H9 (cell line): ENCODE measurements around the gene TSPAN9. TPM values are rescaled to one million over a fixed set of nuclear protein-coding genes. Genes with fewer than 3 reads are reported as not detected.

ENCODE experiments used
- DNase-seq: peaks from one replicate; pipeline ENCODE4 v3.0.0-alpha.2; 2017
- H2AFZ ChIP-seq: one replicate; pipeline ENCODE4 v1.6.1; 2013; ENCODE audit warnings: mild to moderate bottlenecking, low read length, control low read depth, moderate library complexity
- H2AK5ac ChIP-seq: 2 replicates; pipeline ENCODE4 v1.6.1; 2013; ENCODE audit warnings: low read length, control low read depth, mixed read lengths; ENCODE audit not compliant: insufficient read length
- H2BK120ac ChIP-seq: one replicate; pipeline ENCODE4 v1.6.1; 2013; ENCODE audit warnings: low read depth, mild to moderate bottlenecking, low read length, control low read depth, inconsistent platforms; ENCODE audit not compliant: poor library complexity, severe bottlenecking
- H2BK12ac ChIP-seq: 2 replicates; pipeline ENCODE4 v1.6.1; 2013; ENCODE audit warnings: low read length, control low read depth, mixed read lengths, low read depth; ENCODE audit not compliant: insufficient read length
- H2BK15ac ChIP-seq: 2 replicates; pipeline ENCODE4 v1.6.1; 2013; ENCODE audit warnings: low read depth, low read length, control low read depth
- H2BK20ac ChIP-seq: one replicate; pipeline ENCODE4 v1.6.1; 2013; ENCODE audit warnings: low read depth, mild to moderate bottlenecking, low read length, control low read depth, inconsistent platforms; ENCODE audit not compliant: poor library complexity, severe bottlenecking
- H2BK5ac ChIP-seq: 2 replicates; pipeline ENCODE4 v1.6.1; 2013; ENCODE audit warnings: low read length, control low read depth, mixed read lengths; ENCODE audit not compliant: insufficient read length
- H3K14ac ChIP-seq: 2 replicates; pipeline ENCODE4 v1.6.1; 2013; ENCODE audit warnings: low read length, control low read depth; ENCODE audit not compliant: insufficient read depth
- H3K18ac ChIP-seq: 2 replicates; pipeline ENCODE4 v1.6.1; 2013; ENCODE audit warnings: low read depth, mild to moderate bottlenecking, mixed read lengths, low read length, control low read depth; ENCODE audit not compliant: insufficient read length
- H3K23ac ChIP-seq: 2 replicates; pipeline ENCODE4 v1.6.1; 2013; ENCODE audit warnings: low read length, control low read depth, mixed read lengths, low read depth; ENCODE audit not compliant: insufficient read length
- H3K23me2 ChIP-seq: 2 replicates; pipeline ENCODE4 v1.6.1; 2013; ENCODE audit warnings: low read depth, mild to moderate bottlenecking, mixed read lengths, low read length, control low read depth; ENCODE audit not compliant: insufficient read length, poor library complexity, severe bottlenecking
- H3K27ac ChIP-seq: 2 replicates; pipeline ENCODE4 v1.5.1; 2013; ENCODE audit warnings: low read length, control low read depth, mixed read lengths, low read depth; ENCODE audit not compliant: insufficient read length
- H3K27me3 ChIP-seq: 2 replicates; pipeline ENCODE4 v1.6.1; 2013; ENCODE audit warnings: low read length, control low read depth, inconsistent platforms; ENCODE audit not compliant: insufficient read depth
- H3K4ac ChIP-seq: 2 replicates; pipeline ENCODE4 v1.6.1; 2013; ENCODE audit warnings: low read depth, mild to moderate bottlenecking, control low read depth, inconsistent platforms, low read length, moderate library complexity
- H3K4me1 ChIP-seq: 2 replicates; pipeline ENCODE4 v1.6.1; 2013; ENCODE audit warnings: low read length, control low read depth, inconsistent platforms; ENCODE audit not compliant: insufficient read depth
- H3K4me2 ChIP-seq: 2 replicates; pipeline ENCODE4 v1.6.1; 2013; ENCODE audit warnings: low read length, control low read depth, mixed read lengths; ENCODE audit not compliant: insufficient read length, insufficient read depth
- H3K56ac ChIP-seq: 2 replicates; pipeline ENCODE4 v1.6.1; 2013; ENCODE audit warnings: low read depth, mild to moderate bottlenecking, mixed read lengths, low read length, control low read depth; ENCODE audit not compliant: insufficient read length
- H3K79me1 ChIP-seq: 2 replicates; pipeline ENCODE4 v1.6.1; 2013; ENCODE audit warnings: low read depth, mild to moderate bottlenecking, moderate library complexity, low read length, control low read depth, inconsistent platforms; ENCODE audit not compliant: insufficient read depth, poor library complexity, severe bottlenecking
- H3K79me2 ChIP-seq: 2 replicates; pipeline ENCODE4 v1.6.1; 2013; ENCODE audit warnings: low read length, control low read depth, inconsistent platforms; ENCODE audit not compliant: insufficient read depth
- H3K9ac ChIP-seq: 2 replicates; pipeline ENCODE4 v1.6.1; 2013; ENCODE audit warnings: low read length, control low read depth, mixed read lengths; ENCODE audit not compliant: insufficient read length; ENCODE audit errors: extremely low read depth
- H3K9me3 ChIP-seq: one replicate; pipeline ENCODE4 v1.6.1; 2013; ENCODE audit warnings: low read depth, low read length, inconsistent platforms; ENCODE audit not compliant: control insufficient read depth
- H3T11ph ChIP-seq: one replicate; pipeline ENCODE4 v1.6.1; 2013; ENCODE audit warnings: mild to moderate bottlenecking, low read length, control low read depth, inconsistent platforms
- H4K20me1 ChIP-seq: one replicate; pipeline ENCODE4 v1.6.1; 2013; ENCODE audit not compliant: control insufficient read depth, insufficient read length, insufficient read depth
- H4K5ac ChIP-seq: 2 replicates; pipeline ENCODE4 v1.6.1; 2013; ENCODE audit warnings: low read depth, mild to moderate bottlenecking, mixed read lengths, low read length, control low read depth; ENCODE audit not compliant: insufficient read length
- H4K8ac ChIP-seq: replicated peaks from 2 replicates; pipeline ENCODE4 v1.6.1; 2013; ENCODE audit warnings: low read length, control low read depth, mixed read lengths, low read depth; ENCODE audit not compliant: insufficient read length
- H4K91ac ChIP-seq: 2 replicates; pipeline ENCODE4 v1.6.1; 2013; ENCODE audit warnings: low read depth, mild to moderate bottlenecking, moderate library complexity, mixed read lengths, low read length, control low read depth; ENCODE audit not compliant: insufficient read length
- H3K27ac Mint-ChIP-seq, 3 experiments: 2 replicates in 2 of 3; 3 replicates in 1 of 3; pipeline ENCODE4 v1.8.0; 2020 to 2021; ENCODE audit warnings: mixed read lengths in 3 of 3, mild to moderate bottlenecking in 1 of 3, moderate library complexity in 1 of 3
- H3K27me3 Mint-ChIP-seq: 2 replicates; pipeline ENCODE4 v1.8.0; 2021; ENCODE audit warnings: low read depth, mild to moderate bottlenecking, moderate library complexity, mixed read lengths
- H3K36me3 Mint-ChIP-seq, 3 experiments: 2 replicates in 2 of 3; 3 replicates in 1 of 3; pipeline ENCODE4 v1.8.0; 2020 to 2021; ENCODE audit warnings: low read depth in 3 of 3, mixed read lengths in 3 of 3; ENCODE audit not compliant: insufficient read depth in 1 of 3
- H3K4me1 Mint-ChIP-seq, 2 experiments: 2 replicates each; pipeline ENCODE4 v1.8.0; 2020; ENCODE audit warnings: mixed read lengths in 2 of 2
- H3K4me3 Mint-ChIP-seq, 2 experiments: 2 replicates in 1 of 2; 3 replicates in 1 of 2; pipeline ENCODE4 v1.8.0; 2020 to 2021; ENCODE audit warnings: mild to moderate bottlenecking in 2 of 2, mixed read lengths in 2 of 2, moderate library complexity in 1 of 2
- H3K9me3 Mint-ChIP-seq, 2 experiments: 2 replicates in 1 of 2; 3 replicates in 1 of 2; pipeline ENCODE4 v1.8.0; 2020; ENCODE audit warnings: mild to moderate bottlenecking in 2 of 2, mixed read lengths in 2 of 2, moderate library complexity in 1 of 2
- CTCF ChIP-seq: fragments of 200-600 bp; sonication (generic); conservative IDR thresholded peaks from 3 replicates; pipeline ENCODE4 v1.8.0; 2021; ENCODE audit warnings: antibody characterized with exemption, mild to moderate bottlenecking
- WGBS: extraction: QIAGEN DNeasy Blood & Tissue Kit; methylation state at CpG from one replicate; pipeline ENCODE4 v1.1.7; 2013; ENCODE audit warnings: missing lambda C conversion rate, low lambda C conversion rate, mixed read lengths; ENCODE audit not compliant: insufficient read length; ENCODE audit errors: extremely low coverage; 5-methylcytosine and 5-hydroxymethylcytosine counted together
- total RNA-seq: library from RNA; stranded (reverse); gene quantifications from 2 replicates; pipeline ENCODE4 v1.2.1, GENCODE V29; 2021

TSPAN9 gene
- total RNA-seq, 1 experiment from 2014 or later: 19.0 TPM

DNA sequence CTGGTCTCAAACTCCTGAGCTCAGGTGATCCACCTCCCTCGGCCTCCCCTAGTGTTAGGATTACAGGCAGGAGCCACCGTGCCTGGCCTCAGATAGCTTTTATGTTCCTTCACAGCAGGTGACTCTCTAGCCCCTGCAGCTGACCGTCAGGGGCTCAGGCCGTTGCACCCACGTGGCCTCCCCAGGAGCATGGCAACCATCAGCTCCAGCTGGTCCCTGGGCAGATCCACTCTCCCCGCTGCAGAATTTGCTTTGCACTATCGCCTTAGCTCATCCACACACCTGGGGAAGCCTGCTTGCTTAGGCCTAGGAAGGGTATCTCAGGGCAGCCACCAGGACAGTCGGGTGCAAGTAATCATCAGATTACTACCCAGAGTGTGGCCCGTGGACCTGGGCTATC lies 62.6 kb downstream of the TSPAN9 start:
- Histone ChIP-seq H2BK15ac (no peak overlapping the region), H3K79me1 (no peaks in the 10 kb centered on the region), H3K27ac (no peak overlapping the region), H3K4me1 (no peaks in the 10 kb centered on the region), H3K23me2 (no peaks in the 10 kb centered on the region), H3K56ac (no peak overlapping the region), H3K23ac (no peak overlapping the region), H3K79me2 (no peaks in the 10 kb centered on the region), H3K9me3 (no peaks in the 10 kb centered on the region), H2BK20ac (no peak overlapping the region), H2AFZ (no peak overlapping the region), H4K5ac (no peak overlapping the region), H2BK12ac (no peak overlapping the region), H2BK120ac (no peak overlapping the region), H3T11ph (no peak overlapping the region), H4K8ac (no peak overlapping the region), H4K91ac (no peak overlapping the region), H3K9ac (no peak overlapping the region), H3K27me3 (no peaks in the 10 kb centered on the region), H3K14ac (no peak overlapping the region), H3K4ac (no peak overlapping the region), H2BK5ac (no peak overlapping the region), H3K18ac (no peak overlapping the region), H3K4me2 (no peak overlapping the region), H4K20me1 (peaks cover 2% of the 10 kb centered on the region), H2AK5ac (no peak overlapping the region)
- no peak for TF ChIP-seq CTCF
- H3K4me3 Mint-ChIP-seq: no peak overlapping the region
- peak overlapping the region in 1 of 3 experiments; percentile 35; a peak in 1 of 7 replicates for H3K27ac Mint-ChIP-seq
- no CpG with 5 or more reads among the region's 9 CpGs for WGBS
- peaks cover 3 to 5% of the 10 kb centered on the region in 2 experiments for H3K9me3 Mint-ChIP-seq
- DNase-seq: no peak
- H3K27me3 Mint-ChIP-seq: peaks cover 3% of the 10 kb centered on the region
- H3K36me3 Mint-ChIP-seq: peaks cover 0 to 4% (median 2%) of the 10 kb centered on the region in 3 experiments; a peak in 3 of 7 replicates
- peaks cover 28 to 47% of the 10 kb centered on the region in 2 experiments for H3K4me1 Mint-ChIP-seq
